PFSK-1 (cell line): Measurements from ENCODE around the gene EPB41L4A.

Source experiments
- POLR2AphosphoS5 ChIP-seq: IDR thresholded peaks from 2 replicates; pipeline ENCODE4 v1.6.1; 2012; ENCODE audit warnings: low read depth, mild to moderate bottlenecking, control low read depth, low read length, moderate library complexity
- SIN3A ChIP-seq: IDR thresholded peaks from 2 replicates; pipeline ENCODE4 v1.6.1; 2012; ENCODE audit warnings: mild to moderate bottlenecking, low read length, moderate library complexity, borderline replicate concordance; ENCODE audit not compliant: insufficient read depth

DNA sequence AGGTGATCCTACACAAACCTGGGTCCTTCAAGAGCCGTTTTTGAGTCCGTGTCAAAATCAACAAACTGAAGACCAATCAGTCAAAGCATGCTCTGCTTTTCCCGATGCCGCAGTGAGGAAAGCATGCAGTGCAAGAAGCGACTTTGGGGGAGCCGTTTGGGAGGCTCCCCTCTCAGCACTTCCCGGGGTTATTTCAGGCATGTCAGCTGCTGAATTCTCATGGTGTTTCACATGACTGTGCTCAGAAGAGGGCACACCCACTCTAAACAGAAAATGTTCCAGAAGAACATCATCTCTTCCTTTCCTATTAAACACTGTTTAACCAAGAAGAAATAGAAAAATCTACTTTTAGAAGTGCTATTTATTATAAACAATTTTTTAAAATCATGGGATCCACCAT lies 125.5 kb downstream of the EPB41L4A start:
- no peak for TF ChIP-seq SIN3A
- no peak for TF ChIP-seq POLR2AphosphoS5
